Stimulated activated CD4-positive, alpha-beta T cell treated with anti-CD3 and anti-CD28 coated beads, Interleukin-15, amount 100 ng/mL, for 24 hours (primary cell): ENCODE results near the gene TAF6.

Source experiments
- DNase-seq: peaks from one replicate; pipeline ENCODE4 v3.0.0-alpha.2; 2020

Gene TAF6

GRCh38 chr7:100119970-100120732, 993 bp upstream of the TAF6 start:
- DNase-seq: peak; percentile 78

- no peak for DNase-seq
Measured at GRCh38 chr7:100118388-100119071, 628 bp downstream of the TAF6 start.

- no peak for DNase-seq
Measured at GRCh38 chr7:100115026-100115425, 4.1 kb downstream of the TAF6 start.

GRCh38 chr7:100111914-100112313, 7.2 kb downstream of the TAF6 start:
- no peak for DNase-seq

- DNase-seq: no peak
Measured at GRCh38 chr7:100111156-100111555, 8.0 kb downstream of the TAF6 start.

GRCh38 chr7:100109521-100110163, 9.5 kb downstream of the TAF6 start:
- no peak for DNase-seq

- DNase-seq: no peak
Measured at GRCh38 chr7:100107890-100108289, 11.3 kb downstream of the TAF6 start.

GRCh38 chr7:100107125-100107737, 11.9 kb downstream of the TAF6 start:
- no peak for DNase-seq

- DNase-seq: no peak
Measured at GRCh38 chr7:100106633-100107032, 12.5 kb downstream of the TAF6 start.

- no peak for DNase-seq
Measured at GRCh38 chr7:100105534-100105933, 13.6 kb downstream of the TAF6 start.

- no peak for DNase-seq
Measured at GRCh38 chr7:100102950-100103840, 16.0 kb downstream of the TAF6 start.

- DNase-seq: peak; percentile 99
Measured at GRCh38 chr7:100101016-100101862, 17.9 kb downstream of the TAF6 start, which contains the start of the genes AP4M1 and MCM7. Gene AP4M1 (plus strand): TSS chr7:100101643. CDS start chr7:100101715, 72 bp downstream. Gene MCM7 (minus strand): TSS chr7:100101397. CDS start chr7:100101294, 103 bp downstream.

- DNase-seq: peak; percentile 89
Measured at GRCh38 chr7:100100420-100101015, 18.6 kb downstream of the TAF6 start.

- no peak for DNase-seq
Measured at GRCh38 chr7:100099452-100099851, 19.7 kb downstream of the TAF6 start.

GRCh38 chr7:100098913-100099312, 20.2 kb downstream of the TAF6 start:
- no peak for DNase-seq

- no peak for DNase-seq
Measured at GRCh38 chr7:100095704-100096103, 23.5 kb downstream of the TAF6 start.

GRCh38 chr7:100095289-100095688, 23.9 kb downstream of the TAF6 start:
- no peak for DNase-seq

- no peak for DNase-seq
Measured at GRCh38 chr7:100093925-100094486, 25.2 kb downstream of the TAF6 start.

- DNase-seq: no peak
Measured at GRCh38 chr7:100093498-100093897, 25.7 kb downstream of the TAF6 start.

GRCh38 chr7:100093054-100093453, 26.1 kb downstream of the TAF6 start:
- DNase-seq: no peak
